NCI-H1417 (cell line): ENCODE data around the gene GAB3.
"Not testable (repeated sequence)": the region's sequence is repeated elsewhere in the genome, so short reads cannot be mapped to it uniquely, and the experiment has no call there.

Experiments used
- DNase-seq, 3 experiments: peaks; one replicate each; lab custom pipeline; 2025; lab: John Stamatoyannopoulos, UW

Gene GAB3

DNA sequence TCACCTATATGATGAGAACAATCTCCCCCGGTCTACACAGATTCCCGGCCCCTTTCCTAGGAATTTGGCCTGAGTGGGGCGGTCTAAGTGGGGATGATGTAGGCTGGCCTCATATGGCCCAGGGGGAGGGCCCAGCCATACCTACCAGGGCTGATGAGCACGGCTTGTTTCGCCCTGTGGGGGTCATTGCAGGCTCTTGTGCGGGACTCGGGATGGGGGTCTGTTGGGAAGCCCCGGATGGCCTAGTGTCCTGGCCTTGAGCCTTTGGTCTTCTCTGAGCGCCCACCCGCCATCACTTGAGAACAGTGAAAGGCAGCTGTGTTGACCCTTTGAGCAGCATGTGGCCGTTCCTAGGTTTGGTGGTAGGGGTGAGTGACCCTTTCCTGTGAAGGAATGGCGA is 92.7 kb downstream of the GAB3 start:
- DNase-seq = no peak

DNA sequence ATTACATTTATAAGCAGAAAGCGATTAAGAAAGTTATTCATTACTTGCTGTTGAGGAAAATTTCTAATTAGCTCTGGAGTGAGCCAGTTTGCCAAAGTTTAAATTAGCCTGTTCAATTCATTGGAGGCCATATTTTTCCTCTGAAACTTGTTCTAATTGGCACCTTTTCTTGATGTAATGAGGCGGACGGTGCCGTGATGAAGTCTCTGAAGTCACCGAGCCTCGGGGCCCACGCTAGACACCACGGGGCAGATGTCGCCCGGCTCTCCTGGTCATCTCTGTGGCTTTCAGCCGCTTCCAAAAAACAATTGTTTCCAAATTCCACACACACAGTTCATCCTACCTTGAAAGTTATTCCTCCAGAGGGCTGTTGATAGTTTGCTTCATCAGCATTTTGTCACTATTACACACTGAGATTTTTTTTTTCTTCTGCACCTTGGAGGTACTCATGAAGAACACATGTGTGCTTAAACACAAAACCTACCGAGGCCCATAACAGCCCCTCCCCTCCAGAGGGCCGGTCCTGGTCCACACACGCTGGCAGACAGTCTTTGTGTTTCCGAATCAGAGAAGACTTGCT is 93.6 kb downstream of the GAB3 start:
- DNase-seq = no peak

DNA sequence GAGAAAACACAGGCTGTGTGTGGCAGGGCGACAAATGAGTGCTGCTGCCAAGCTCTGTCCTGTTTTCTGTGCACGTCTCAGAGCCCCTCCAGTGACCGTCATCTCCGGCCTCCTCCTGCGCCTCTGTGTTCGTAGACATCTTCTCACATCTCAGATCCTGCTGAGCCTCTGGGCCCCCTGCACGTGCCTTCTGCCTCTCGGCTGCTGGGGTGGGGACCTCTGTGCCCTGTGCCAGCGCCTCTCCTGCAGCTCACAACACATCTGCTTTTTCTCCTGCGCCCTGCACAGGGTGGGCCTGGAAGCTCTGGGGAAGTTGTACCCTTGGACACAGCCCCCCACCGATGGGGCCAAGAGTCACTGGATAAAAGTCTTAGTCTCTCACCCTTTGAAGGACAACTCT is 95.1 kb downstream of the GAB3 start:
- no peak for DNase-seq

DNA sequence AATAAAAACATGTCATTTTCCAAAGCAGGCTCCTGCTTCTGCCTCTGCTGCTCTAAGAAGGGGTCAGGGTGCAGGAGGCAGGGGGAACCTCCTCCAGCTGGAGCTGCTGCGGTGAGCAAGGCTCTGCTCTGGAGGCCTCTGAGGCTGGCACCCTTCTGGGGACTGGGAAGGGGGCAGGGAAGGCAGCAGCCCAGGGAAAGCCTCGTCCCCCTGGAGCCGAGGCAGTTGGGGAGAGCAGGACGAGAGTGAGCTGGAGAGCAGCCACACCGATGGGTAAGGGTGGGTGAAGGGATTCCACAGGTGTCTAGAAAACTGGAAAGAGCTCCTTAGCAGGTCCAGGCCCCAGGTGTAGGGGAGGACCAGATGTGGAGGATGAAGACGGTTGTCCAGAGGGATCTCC is 95.5 kb downstream of the GAB3 start:
- no peak for DNase-seq

DNA sequence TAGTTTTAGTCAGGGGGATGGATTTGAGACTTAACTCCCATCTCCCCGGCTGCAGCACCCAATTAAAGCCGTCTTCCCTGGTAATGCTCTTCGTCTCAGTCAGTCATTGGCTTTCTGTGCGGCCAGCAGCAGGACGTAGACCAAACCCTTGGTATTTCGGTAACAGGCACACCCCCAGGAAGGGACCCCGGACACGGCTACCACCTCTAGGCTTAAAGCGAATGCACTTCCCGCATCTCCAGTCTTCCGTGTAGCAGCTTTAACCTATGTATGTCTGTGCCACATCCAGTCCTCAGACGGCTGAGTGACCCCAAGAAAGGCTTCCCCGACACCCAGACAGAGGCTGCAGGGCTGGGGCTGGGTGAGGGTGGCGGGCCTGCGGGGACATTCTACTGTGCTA is 96.0 kb downstream of the GAB3 start:
- no peak for DNase-seq

DNA sequence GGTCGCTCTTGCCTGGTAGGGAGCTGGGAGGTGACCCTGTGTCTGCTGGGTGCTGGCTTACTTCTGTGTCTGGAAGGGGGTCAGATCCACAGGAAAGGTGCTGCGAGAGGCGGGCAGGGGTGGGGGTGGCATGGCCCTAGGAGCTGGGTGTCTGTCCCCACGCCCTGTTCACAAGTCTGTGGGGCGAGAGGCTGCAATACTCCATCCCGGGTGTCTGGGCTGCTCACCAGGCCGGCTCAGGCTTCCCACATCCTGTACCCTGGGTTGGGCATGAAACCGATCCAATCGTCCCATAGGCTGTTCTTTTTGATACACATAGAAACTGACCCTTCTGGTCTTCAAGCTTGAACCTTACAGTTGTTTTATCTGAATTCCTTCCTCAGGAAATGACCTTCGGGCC is 96.5 kb downstream of the GAB3 start:
- no peak for DNase-seq

DNA sequence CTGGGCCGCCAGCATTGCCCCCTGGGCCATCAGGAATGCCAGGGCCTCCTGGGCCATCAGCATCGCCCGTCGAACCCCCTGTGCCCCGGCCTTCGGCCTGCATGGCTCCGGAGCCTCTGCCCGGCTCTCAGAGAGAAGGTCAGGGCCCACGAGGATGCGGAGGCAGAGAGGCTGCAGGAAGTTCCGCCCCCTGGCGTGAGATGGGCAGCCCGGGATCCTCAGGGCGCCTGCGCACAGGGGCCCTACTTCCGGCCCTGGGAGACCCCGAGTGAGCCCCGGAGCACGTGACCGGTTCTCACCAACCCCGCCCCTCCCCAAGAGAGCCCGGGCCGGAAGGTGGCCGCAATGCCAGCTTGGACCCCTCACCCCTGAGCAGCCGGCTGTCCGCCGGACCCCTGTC is 97.5 kb downstream of the GAB3 start, which contains the start of gene CTAG2:
Gene CTAG2, minus strand, starts transcription at position 167 of the 400 bp plus-strand sequence. Its CDS starts 64 bp downstream, at position 103.
- DNase-seq = not testable (repeated sequence)

DNA sequence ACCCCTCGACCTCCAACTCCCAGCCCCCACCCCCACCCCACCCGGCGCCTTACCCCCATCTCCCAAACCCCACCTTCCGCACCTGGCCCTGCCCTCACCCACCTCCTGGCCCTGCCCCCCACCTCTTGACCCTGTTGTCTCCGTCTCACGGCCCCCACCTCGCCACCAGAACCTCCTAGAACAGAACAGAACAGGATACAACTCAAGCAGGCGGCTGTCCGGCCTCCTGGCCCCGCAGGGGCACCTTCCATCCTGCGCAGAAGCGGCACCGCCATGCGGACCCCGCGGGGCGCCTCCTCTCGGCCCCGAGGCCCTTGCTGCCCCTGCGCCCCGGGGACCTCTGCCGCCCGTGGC is 97.9 kb downstream of the GAB3 start:
- no peak for DNase-seq

DNA sequence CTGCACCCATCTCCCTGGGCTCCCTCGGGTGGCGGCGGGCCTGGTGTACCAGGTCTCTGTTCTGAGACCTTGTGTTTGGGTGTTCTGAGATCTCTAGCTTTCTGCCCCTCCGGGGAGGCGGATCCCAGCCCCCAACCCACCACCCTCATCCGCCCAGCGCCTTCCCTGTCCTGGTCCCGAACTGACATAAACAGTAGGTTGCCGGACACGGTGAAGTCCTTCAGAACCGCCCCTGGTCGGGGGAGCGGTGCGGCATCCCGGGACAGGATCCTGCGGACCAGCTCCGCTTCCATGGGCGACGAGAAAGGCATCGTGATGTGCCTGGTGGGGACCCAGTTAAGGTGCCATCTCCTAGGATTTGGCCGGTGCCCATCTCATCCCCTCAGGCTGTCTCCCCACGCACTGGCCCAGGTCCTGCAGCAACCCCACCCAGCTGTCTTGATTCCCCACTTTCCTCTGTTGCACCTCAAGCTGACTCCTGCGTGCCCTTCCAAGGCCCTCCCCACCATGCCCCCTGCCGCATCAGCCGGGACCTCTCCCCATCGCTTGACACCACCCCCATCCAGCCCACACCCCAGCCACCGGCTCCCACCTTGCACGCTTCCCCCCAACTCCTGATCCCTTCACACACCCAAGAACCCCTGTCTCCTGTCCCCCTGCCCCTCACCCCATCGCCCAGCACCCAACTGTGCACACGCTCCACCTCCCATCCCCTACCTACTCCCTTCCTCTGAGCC is 98.4 kb downstream of the GAB3 start:
- no peak for DNase-seq

DNA sequence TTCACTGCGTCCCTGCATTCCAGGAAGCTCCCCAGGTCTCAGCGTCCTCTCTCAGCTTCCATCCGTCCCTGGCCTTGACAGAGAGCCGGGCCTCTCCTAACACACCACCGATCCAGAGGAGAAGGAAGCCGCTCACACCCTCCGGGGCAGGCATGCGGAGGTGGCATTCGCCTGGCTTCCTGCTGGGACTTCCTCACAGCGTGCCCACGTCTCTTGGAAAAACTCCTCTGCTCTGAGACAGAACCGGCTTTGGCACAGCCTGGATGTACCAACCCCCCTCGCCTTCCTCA is 100.7 kb downstream of the GAB3 start:
- no peak for DNase-seq

DNA sequence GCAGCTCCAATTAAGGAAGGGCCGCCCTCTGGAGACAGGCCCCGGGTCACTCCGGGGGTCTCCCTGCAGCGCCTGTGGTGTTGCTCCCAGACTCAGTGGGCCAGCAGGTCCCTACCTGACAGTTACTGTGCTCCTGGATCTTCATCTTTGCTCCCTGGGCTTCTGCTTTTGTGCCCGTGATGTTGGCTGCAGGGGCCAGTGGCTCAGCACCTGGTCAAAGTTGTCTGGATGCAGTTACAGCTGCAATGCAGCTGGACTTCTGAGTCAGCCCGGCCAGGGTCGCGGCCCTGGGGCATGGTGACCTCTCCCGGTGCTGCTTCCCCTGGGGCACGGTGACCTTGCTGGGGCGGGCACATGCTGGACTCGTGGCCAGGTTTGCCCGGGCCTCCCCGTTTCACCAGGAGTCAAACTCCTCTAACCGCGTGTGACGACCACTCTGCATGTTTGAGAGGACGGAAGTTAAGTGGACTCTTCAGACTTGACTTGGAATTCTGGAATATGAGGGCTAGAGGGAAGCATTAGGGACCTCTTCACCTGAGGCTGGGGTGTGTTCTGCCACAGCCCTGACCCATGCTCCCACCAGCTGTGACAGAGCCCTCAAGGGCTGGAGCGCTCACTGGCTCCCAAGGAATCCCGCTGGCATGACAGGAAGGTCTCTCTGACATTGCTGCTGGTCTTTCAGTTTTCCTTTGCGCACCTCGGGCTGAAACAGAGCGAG is 101.2 kb downstream of the GAB3 start:
- no peak for DNase-seq

DNA sequence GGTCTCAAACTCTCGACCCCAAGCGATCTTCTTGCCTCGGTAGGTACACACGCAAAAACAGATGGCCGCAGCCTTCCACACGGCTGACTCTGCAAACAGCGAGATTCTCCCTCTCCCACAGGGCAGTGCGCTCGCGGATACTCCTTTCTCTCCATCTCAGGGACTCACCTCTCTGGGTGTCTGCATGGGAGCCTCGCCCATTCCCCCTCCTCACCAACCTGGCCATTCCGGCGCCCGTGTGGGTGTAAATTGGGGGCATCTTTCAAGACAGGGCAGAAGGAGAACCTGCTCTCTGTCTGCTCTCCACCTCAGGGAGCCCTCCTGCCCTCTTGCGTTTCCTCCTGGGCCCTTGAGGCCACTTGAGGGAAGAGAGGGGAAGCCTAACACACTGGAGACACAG is 101.9 kb downstream of the GAB3 start:
- peak in 1 of 3 experiments; percentile 10 for DNase-seq

DNA sequence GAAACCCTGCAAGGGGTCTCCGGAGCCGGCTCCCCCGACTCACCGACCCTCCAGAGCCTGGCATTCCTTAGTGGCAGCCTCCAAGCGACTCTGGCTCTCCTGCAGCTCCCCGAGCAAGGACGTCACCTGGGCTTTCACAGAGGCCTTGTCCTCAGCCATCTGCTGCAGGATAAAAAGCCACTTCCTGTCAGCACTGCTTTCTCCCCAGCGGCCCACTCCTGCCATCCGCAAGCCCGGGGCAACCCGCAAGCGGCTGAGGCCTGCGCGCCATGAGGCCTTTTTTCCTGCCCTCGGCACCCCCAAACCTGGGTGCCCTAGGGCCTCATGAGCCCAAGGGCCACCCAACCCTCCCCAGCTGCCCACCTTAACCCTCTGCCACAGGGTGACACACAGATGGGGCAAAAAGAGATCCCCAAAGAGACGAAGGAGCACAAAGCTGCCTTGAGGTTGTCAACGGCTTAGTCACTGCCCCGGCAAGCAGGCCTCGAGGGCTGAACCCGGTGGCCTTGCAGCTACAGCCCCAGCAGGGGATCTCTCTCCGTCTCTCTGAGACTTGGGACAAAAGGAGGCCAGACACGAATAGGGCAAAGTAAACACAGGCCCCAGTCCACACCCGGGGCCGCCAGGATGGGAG is 105.0 kb downstream of the GAB3 start:
- DNase-seq = not testable (repeated sequence)

DNA sequence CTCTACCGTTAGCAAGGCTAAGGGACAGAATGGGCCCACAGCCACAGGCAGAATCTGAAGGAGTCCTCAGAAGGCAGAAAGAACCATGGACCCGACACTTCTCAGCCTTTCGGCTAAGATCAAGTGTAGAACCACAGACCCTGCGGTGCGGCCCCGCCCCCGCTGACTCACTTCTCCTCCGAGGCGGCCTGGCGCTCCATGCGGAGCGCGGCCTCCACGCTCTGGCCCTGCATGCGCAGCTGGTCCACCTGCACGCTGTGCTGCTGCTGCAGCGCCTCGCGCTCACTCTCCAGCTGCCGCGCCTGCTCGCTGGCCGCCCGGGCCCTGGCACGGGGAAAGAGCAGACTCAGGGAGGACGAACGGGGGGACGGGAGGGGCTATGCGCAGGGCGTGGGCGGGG is 107.2 kb downstream of the GAB3 start:
- not testable (repeated sequence) for DNase-seq

DNA sequence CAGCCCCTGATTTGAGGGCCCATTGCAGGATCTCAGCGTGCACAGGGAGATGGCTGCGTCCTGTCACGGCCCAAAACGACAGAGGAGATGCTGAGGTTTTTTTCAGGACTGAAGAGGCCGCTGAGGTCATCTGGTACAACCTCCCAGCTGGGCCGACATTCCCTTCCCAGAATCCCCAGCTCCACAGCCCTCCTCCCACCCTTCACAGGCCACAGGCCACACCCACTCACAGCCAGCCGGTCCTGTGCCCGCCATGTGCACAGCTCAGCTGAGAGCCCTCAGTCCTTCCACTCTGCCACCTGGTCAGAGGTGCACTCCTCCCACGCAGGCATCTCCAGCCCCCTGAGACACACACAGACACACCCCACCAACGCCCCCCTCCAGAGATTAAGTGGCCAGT is 109.1 kb downstream of the GAB3 start:
- DNase-seq = not testable (repeated sequence)

DNA sequence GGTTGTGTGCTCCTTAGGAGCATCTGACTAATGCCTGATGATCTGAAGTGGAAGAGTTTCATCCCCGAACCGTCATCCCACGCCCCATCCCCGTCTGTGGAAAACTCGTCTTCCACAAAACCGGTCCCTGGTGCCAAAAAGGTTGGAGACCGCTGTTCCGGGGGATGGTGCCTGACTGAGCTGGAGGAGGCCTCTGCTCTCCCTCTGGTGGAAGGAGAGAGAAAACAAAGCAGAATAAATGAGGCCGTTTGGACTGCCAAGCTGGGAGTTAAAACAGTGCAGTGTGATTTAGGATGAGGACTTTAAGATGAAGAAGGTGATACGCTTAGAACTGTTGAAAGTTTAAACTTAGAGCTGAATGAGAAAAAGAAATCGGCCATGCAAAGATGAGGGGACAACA is 117.2 kb downstream of the GAB3 start:
- DNase-seq = not testable (repeated sequence)

DNA sequence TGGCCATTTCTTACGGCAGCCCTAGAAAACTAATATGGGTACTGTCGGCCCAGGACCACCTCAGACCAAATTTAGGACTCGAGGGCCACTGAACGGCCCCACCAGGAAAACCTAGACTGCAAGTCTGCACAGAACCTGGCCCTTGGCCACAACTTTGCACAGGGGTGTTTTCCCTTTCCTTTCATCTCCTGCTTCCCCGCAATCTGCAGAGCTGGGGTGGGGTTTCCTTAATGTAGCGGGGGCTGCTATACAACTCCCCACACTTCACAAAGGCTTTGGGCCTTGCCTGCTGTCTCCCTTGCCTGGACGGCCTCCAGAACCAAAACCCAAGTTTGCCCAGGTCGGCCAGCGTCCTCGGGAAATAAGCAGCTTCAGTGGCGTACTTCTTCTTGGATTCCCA is 119.9 kb downstream of the GAB3 start:
- not testable (repeated sequence) for DNase-seq

DNA sequence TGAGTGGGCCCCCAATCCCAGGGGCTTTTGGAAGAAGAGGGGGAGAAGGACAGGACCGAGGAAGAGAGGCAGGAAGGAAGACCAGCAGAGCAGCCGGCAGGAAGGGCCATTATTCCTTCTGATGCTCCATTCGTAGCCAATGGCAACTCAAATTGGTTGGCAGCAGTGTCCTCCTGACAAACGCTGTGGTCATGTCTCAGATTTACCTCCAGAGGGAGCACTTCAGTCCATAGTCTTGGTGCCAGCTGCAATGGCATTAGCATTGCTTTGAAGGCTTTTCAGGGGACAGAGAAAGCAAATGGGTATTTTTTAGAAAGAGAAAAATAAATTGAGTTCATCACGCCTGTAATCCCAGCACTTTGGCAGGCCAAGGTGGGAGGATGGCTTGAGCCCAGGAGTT is 121.9 kb downstream of the GAB3 start:
- not testable (repeated sequence) for DNase-seq
